Measurements from ENCODE around the gene GDI2. TPM values are rescaled to one million over a fixed set of nuclear protein-coding genes. Genes with fewer than 3 reads are reported as not detected.

The GDI2 gene
- total and polyA plus RNA-seq, 4 experiments from 2014 or later = 137 to 248 (median 167) TPM

GRCh38 chr10:5752301-5752871 is 60.8 kb downstream of the GDI2 start:
- Mint-ChIP-seq H3K36me3 (peaks cover 39 to 60% of the 10 kb centered on the region in 2 donors), H3K27me3 (no peaks in the 10 kb centered on the region), H3K4me1 (peaks cover 14 to 51% (median 28%) of the 10 kb centered on the region in 4 donors), H3K4me3 (no peak overlapping the region), H3K9me3 (no peaks in the 10 kb centered on the region), H3K27ac (peak overlapping the region in 5 of 7 donors; percentile 21 to 80 (median 53))
- Histone ChIP-seq H3K27me3 (ENCODE audit: insufficient read depth, low read length) (no peaks in the 10 kb centered on the region), H3K27ac (ENCODE audit: low read depth, low read length) (no peak overlapping the region), H3K9me3 (ENCODE audit: control insufficient read depth in 1 of 2, low read length in 2 of 2) (no peaks in the 10 kb centered on the region), H3K4me1 (ENCODE audit: insufficient read depth, low read length) (no peaks in the 10 kb centered on the region), H3K4me3 (ENCODE audit: low read length in 2 of 2) (no peak overlapping the region), H3K36me3 (ENCODE audit: insufficient read depth, low read length) (peaks cover 21% of the 10 kb centered on the region)
- ChIA-PET POLR2A (ENCODE audit: partially characterized antibody) (no interaction called here), CTCF (ENCODE audit: partially characterized antibody) (interaction anchor here (1.4 kb wide), 1 partner anchor 35 kb away, joined by 3 read pairs; no protein-coding TSS in a partner anchor)
- intact Hi-C loops (cut with micrococcal nuclease) = no loop called here
- no peak for DNase-seq

- H3K4me1 ChIP-seq (ENCODE audit: insufficient read depth, low read length) = no peaks in the 10 kb centered on the region
- intact Hi-C loops (cut with micrococcal nuclease) = no loop called here
- no peak overlapping the region for H3K27ac ChIP-seq (ENCODE audit: low read depth, low read length)
- Mint-ChIP-seq H3K36me3 (peaks cover 39 to 60% of the 10 kb centered on the region in 2 donors), H3K9me3 (no peaks in the 10 kb centered on the region), H3K27ac (peak overlapping the region in 2 of 7 donors; percentile 18 to 75), H3K27me3 (no peaks in the 10 kb centered on the region), H3K4me1 (peaks cover 18 to 51% (median 33%) of the 10 kb centered on the region in 4 donors), H3K4me3 (no peak overlapping the region)
- H3K27me3 ChIP-seq (ENCODE audit: insufficient read depth, low read length) = no peaks in the 10 kb centered on the region
- H3K4me3 ChIP-seq (ENCODE audit: low read length in 2 of 2) = no peak overlapping the region
- H3K36me3 ChIP-seq (ENCODE audit: insufficient read depth, low read length) = peaks cover 21% of the 10 kb centered on the region
- CTCF ChIA-PET (ENCODE audit: partially characterized antibody) = interaction anchor here (1.4 kb wide), 1 partner anchor 34 kb away, joined by 3 read pairs; no protein-coding TSS in a partner anchor
- no peak for DNase-seq
- POLR2A ChIA-PET (ENCODE audit: partially characterized antibody) = no interaction called here
- H3K9me3 ChIP-seq (ENCODE audit: control insufficient read depth in 1 of 2, low read length in 2 of 2) = no peaks in the 10 kb centered on the region
These were observed 61.5 kb downstream of the GDI2 start for GRCh38 chr10:5751601-5752253.

GRCh38 chr10:5748394-5748803 is 64.8 kb downstream of the GDI2 start:
- Mint-ChIP-seq H3K4me3 (no peak overlapping the region), H3K4me1 (peaks cover 18 to 44% (median 24%) of the 10 kb centered on the region in 4 donors), H3K27ac (no peak overlapping the region), H3K27me3 (no peaks in the 10 kb centered on the region), H3K9me3 (no peaks in the 10 kb centered on the region), H3K36me3 (peaks cover 54 to 73% of the 10 kb centered on the region in 2 donors)
- no peak for DNase-seq
- Histone ChIP-seq H3K36me3 (ENCODE audit: insufficient read depth, low read length) (peaks cover 31% of the 10 kb centered on the region), H3K27ac (ENCODE audit: low read depth, low read length) (no peak overlapping the region), H3K27me3 (ENCODE audit: insufficient read depth, low read length) (no peaks in the 10 kb centered on the region), H3K4me1 (ENCODE audit: insufficient read depth, low read length) (no peaks in the 10 kb centered on the region), H3K4me3 (ENCODE audit: low read length in 2 of 2) (no peak overlapping the region), H3K9me3 (ENCODE audit: control insufficient read depth in 1 of 2, low read length in 2 of 2) (no peaks in the 10 kb centered on the region)
- ChIA-PET CTCF (ENCODE audit: partially characterized antibody) (no interaction called here), POLR2A (ENCODE audit: partially characterized antibody) (no interaction called here)
- intact Hi-C loops (cut with micrococcal nuclease) = no loop called here

- Mint-ChIP-seq H3K36me3 (peaks cover 49 to 69% of the 10 kb centered on the region in 2 donors), H3K4me3 (no peak overlapping the region), H3K27ac (peak overlapping the region in 3 of 7 donors; percentile 44 to 70 (median 63)), H3K9me3 (no peaks in the 10 kb centered on the region), H3K27me3 (no peaks in the 10 kb centered on the region), H3K4me1 (peaks cover 11 to 36% (median 12%) of the 10 kb centered on the region in 4 donors)
- Histone ChIP-seq H3K36me3 (ENCODE audit: insufficient read depth, low read length) (peaks cover 43% of the 10 kb centered on the region), H3K27me3 (ENCODE audit: insufficient read depth, low read length) (no peaks in the 10 kb centered on the region), H3K27ac (ENCODE audit: low read depth, low read length) (no peak overlapping the region), H3K4me1 (ENCODE audit: insufficient read depth, low read length) (no peaks in the 10 kb centered on the region), H3K4me3 (ENCODE audit: low read length in 2 of 2) (no peak overlapping the region), H3K9me3 (ENCODE audit: control insufficient read depth in 1 of 2, low read length in 2 of 2) (no peaks in the 10 kb centered on the region)
- CTCF ChIA-PET (ENCODE audit: partially characterized antibody) = interaction anchor here (1.5 kb wide), 1 partner anchor 41 kb away, joined by 3 read pairs; no protein-coding TSS in a partner anchor
- POLR2A ChIA-PET (ENCODE audit: partially characterized antibody) = interaction anchor here (1.6 kb wide), 1 partner anchor 67 kb away, joined by 3 read pairs; the partner anchor contains the start of gene GDI2
- no peak for DNase-seq
- intact Hi-C loops (cut with micrococcal nuclease) = no loop called here
These were observed 67.0 kb downstream of the GDI2 start for GRCh38 chr10:5746197-5746596.

- intact Hi-C loops (cut with micrococcal nuclease) = no loop called here
- Mint-ChIP-seq H3K9me3 (no peaks in the 10 kb centered on the region), H3K27me3 (no peaks in the 10 kb centered on the region), H3K4me1 (peaks cover 7 to 37% (median 12%) of the 10 kb centered on the region in 4 donors), H3K4me3 (no peak overlapping the region), H3K27ac (peak overlapping the region in 4 of 7 donors; percentile 7 to 57 (median 39)), H3K36me3 (peaks cover 53 to 77% of the 10 kb centered on the region in 2 donors)
- H3K4me1 ChIP-seq (ENCODE audit: insufficient read depth, low read length) = no peaks in the 10 kb centered on the region
- no peak overlapping the region for H3K4me3 ChIP-seq (ENCODE audit: low read length in 2 of 2)
- ChIA-PET POLR2A (ENCODE audit: partially characterized antibody) (no interaction called here), CTCF (ENCODE audit: partially characterized antibody) (interaction anchor here (1.5 kb wide), 1 partner anchor 42 kb away, joined by 3 read pairs; no protein-coding TSS in a partner anchor)
- DNase-seq = no peak
- H3K27me3 ChIP-seq (ENCODE audit: insufficient read depth, low read length) = no peaks in the 10 kb centered on the region
- H3K27ac ChIP-seq (ENCODE audit: low read depth, low read length) = no peak overlapping the region
- peaks cover 56% of the 10 kb centered on the region for H3K36me3 ChIP-seq (ENCODE audit: insufficient read depth, low read length)
- no peaks in the 10 kb centered on the region for H3K9me3 ChIP-seq (ENCODE audit: control insufficient read depth in 1 of 2, low read length in 2 of 2)
These were observed 68.4 kb downstream of the GDI2 start for GRCh38 chr10:5744849-5745248.

- H3K27ac Mint-ChIP-seq = peak overlapping the region in 1 of 7 donors; percentile 43
- Histone ChIP-seq H3K4me3 (ENCODE audit: low read length in 2 of 2) (no peak overlapping the region), H3K27me3 (ENCODE audit: insufficient read depth, low read length) (no peaks in the 10 kb centered on the region), H3K36me3 (ENCODE audit: insufficient read depth, low read length) (peaks cover 60% of the 10 kb centered on the region), H3K27ac (ENCODE audit: low read depth, low read length) (no peak overlapping the region), H3K4me1 (ENCODE audit: insufficient read depth, low read length) (no peaks in the 10 kb centered on the region), H3K9me3 (ENCODE audit: control insufficient read depth in 1 of 2, low read length in 2 of 2) (no peaks in the 10 kb centered on the region)
- no peaks in the 10 kb centered on the region for H3K27me3 Mint-ChIP-seq
- peaks cover 7 to 29% (median 11%) of the 10 kb centered on the region in 4 donors for H3K4me1 Mint-ChIP-seq
- no peak overlapping the region for H3K4me3 Mint-ChIP-seq
- H3K9me3 Mint-ChIP-seq = no peaks in the 10 kb centered on the region
- DNase-seq = no peak
- ChIA-PET CTCF (ENCODE audit: partially characterized antibody) (no interaction called here), POLR2A (ENCODE audit: partially characterized antibody) (no interaction called here)
- intact Hi-C loops (cut with micrococcal nuclease) = no loop called here
- peaks cover 58 to 72% of the 10 kb centered on the region in 2 donors for H3K36me3 Mint-ChIP-seq
These were observed 69.5 kb downstream of the GDI2 start for GRCh38 chr10:5743736-5744135.

GRCh38 chr10:5742116-5742515 is 71.1 kb downstream of the GDI2 start:
- no peak overlapping the region for H3K4me3 Mint-ChIP-seq
- CTCF ChIA-PET (ENCODE audit: partially characterized antibody) = no interaction called here
- POLR2A ChIA-PET (ENCODE audit: partially characterized antibody) = no interaction called here
- intact Hi-C loops (cut with micrococcal nuclease) = no loop called here
- H3K9me3 ChIP-seq (ENCODE audit: control insufficient read depth in 1 of 2, low read length in 2 of 2) = no peaks in the 10 kb centered on the region
- no peak for DNase-seq
- peak overlapping the region in 2 of 7 donors; percentile 41 to 68 for H3K27ac Mint-ChIP-seq
- H3K4me1 Mint-ChIP-seq = peaks cover 5 to 24% (median 9%) of the 10 kb centered on the region in 4 donors
- no peaks in the 10 kb centered on the region for H3K4me1 ChIP-seq (ENCODE audit: insufficient read depth, low read length)
- H3K27me3 Mint-ChIP-seq = no peaks in the 10 kb centered on the region
- no peaks in the 10 kb centered on the region for H3K9me3 Mint-ChIP-seq
- H3K36me3 ChIP-seq (ENCODE audit: insufficient read depth, low read length) = peaks cover 48% of the 10 kb centered on the region
- H3K27ac ChIP-seq (ENCODE audit: low read depth, low read length) = no peak overlapping the region
- H3K27me3 ChIP-seq (ENCODE audit: insufficient read depth, low read length) = no peaks in the 10 kb centered on the region
- peaks cover 50 to 68% of the 10 kb centered on the region in 2 donors for H3K36me3 Mint-ChIP-seq
- no peak overlapping the region for H3K4me3 ChIP-seq (ENCODE audit: low read length in 2 of 2)
